Fibroblast of lung (primary cell): ENCODE data around the gene SVBP.

Source experiments
- EZH2 ChIP-seq: IDR thresholded peaks from 2 replicates; pipeline ENCODE4 v1.5.1; 2012; ENCODE audit warnings: low read length, control low read depth, mild to moderate bottlenecking; ENCODE audit errors: missing control alignments
- TF ChIP-seq, protein P1 (sequence below), 2 donors: IDR thresholded peaks in 1 of 2; conservative IDR thresholded peaks in 1 of 2; 1 replicate in 1 of 2; 2 replicates in 1 of 2; pipeline ENCODE4 v1.5.1; 2011 to 2012; ENCODE audit warnings: low read length in 2 of 2, control low read depth in 1 of 2, inconsistent platforms in 1 of 2, low read depth in 1 of 2, mild to moderate bottlenecking in 1 of 2

DNA sequence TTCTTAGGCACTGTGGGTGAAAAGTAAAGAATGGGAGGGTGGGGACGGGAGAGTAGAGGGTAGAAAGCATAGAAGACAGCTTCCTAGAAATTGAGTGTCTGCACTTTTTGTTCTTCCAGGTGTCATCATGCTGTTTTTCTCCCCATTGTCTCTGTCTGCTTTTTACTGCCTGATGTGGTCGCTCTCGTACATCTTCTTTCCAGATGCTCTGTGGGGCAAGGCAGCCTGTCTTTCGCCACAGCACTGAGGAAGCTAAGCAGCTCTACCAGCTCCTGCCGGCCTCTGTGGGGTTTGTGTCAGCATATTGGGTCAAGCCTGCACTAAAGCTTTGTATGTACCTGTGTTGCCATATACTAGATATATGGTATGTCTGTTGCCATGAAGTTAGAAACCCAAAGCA, 19.2 kb downstream of the SVBP start:
- TF ChIP-seq, protein P1, sequence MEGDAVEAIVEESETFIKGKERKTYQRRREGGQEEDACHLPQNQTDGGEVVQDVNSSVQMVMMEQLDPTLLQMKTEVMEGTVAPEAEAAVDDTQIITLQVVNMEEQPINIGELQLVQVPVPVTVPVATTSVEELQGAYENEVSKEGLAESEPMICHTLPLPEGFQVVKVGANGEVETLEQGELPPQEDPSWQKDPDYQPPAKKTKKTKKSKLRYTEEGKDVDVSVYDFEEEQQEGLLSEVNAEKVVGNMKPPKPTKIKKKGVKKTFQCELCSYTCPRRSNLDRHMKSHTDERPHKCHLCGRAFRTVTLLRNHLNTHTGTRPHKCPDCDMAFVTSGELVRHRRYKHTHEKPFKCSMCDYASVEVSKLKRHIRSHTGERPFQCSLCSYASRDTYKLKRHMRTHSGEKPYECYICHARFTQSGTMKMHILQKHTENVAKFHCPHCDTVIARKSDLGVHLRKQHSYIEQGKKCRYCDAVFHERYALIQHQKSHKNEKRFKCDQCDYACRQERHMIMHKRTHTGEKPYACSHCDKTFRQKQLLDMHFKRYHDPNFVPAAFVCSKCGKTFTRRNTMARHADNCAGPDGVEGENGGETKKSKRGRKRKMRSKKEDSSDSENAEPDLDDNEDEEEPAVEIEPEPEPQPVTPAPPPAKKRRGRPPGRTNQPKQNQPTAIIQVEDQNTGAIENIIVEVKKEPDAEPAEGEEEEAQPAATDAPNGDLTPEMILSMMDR (conservative IDR thresholded peaks at IDR 0.05 in 1 of 2, IDR thresholded peaks at IDR 0.05 in 1 of 2; ENCODE audit: low read depth in 1 of 2, low read length in 2 of 2) = no peak
- TF ChIP-seq EZH2 = no peak
